Dermis microvascular lymphatic vessel endothelial cell (primary cell): ENCODE measurements around the gene AHCYL1. TPM values are rescaled to one million over a fixed set of nuclear protein-coding genes. Genes with fewer than 3 reads are reported as not detected.
"Not testable (repeated sequence)": the region's sequence is repeated elsewhere in the genome, so short reads cannot be mapped to it uniquely, and the experiment has no call there.

Experiments
- DNase-seq, 2 donors: peaks; one replicate each; pipeline versions ENCODE4 v3.0.0 to v3.0.0-alpha.2; 2010; ENCODE audit warnings: low read depth in 2 of 2
- total RNA-seq: library from RNA; depleted of rRNA; stranded (reverse); fragments of >200 nt; gene quantifications from 2 replicates; pipeline ENCODE4 v1.2.1, GENCODE V29; 2014

AHCYL1 gene
- total RNA-seq, result 39.7 and 50.4 TPM in 2 replicates

DNA sequence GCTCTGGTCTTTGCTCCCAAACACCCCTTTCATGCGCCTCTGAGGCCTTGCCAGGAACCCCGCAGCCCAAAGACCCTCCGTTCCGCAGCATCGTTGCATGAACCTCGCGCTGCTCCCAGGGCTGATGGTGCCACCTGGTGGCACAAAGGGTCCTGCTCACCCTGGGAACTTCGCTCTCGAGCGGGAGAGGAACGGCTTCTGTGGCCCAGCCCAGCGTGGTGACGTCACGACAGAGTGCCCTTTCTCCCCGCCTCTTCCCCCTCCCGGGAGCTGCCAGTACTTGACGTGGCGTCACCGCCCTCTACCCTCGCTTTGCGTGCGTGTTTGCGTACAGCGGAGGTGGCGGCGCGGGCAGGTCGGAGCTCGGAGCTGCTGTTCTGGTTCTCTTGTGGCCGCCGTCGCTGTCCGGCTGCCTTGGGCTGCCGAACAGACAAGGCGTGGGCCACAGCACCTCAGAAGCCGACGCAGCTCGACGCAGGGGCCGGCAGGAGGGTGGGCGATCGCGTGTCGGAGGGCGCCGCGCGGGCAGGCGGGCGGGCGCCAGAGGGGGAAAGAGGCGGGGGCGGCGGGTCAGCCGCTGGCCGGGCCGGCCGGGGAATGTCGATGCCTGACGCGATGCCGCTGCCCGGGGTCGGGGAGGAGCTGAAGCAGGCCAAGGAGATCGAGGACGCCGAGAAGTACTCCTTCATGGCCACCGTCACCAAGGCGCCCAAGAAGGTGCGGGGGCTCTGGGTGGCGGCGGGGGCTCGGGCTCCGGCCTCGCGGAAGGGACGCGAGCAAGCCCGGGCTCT, at the start of gene AHCYL1:
Gene AHCYL1, plus strand, starts transcription at position 310 of the 791 bp plus-strand sequence. Its CDS starts 288 bp downstream, at position 598.
- DNase-seq, result peak; percentile 97 to 99

DNA sequence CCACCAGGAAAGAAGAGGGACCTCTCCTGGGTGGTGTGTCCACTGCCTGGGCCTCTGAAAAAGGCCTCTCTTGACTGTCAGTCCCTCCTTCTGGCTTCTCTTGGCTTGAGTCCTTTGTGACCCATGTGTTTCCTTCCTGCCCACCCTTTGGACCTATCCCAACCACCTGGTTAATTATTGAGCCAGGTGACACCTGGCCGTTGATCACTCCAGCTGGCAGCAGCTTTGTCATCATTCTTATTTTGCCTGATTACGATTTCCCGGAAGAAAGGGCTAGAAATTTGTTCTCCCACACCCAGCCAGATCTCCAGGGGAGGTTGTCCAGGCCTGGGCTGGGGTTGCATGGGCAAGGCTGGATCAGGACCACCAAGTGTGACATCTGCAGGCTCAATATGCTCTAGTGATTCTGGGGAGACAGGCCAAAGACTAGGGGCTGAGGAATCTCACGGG, 49.1 kb upstream of the AHCYL1 start:
- DNase-seq, result no peak

DNA sequence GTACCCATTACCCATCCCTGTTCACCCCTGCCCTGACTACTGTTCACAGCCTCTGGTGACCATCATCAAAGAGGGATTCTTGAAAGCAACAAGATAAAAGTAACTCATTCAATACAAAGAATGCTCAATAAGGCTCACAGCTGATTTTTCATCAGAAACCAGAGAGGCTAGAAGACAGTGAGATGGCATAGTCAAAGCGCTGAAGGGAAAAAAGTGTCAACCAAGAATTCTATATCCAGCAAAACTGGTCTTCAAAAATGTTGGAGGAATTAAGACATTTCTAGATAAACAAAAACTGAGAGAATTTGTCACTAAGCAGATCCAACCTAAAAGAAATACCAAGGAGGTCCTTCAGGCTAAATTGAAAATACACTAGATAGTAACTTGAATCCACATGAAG, 46.8 kb upstream of the AHCYL1 start:
- DNase-seq, result no peak

DNA sequence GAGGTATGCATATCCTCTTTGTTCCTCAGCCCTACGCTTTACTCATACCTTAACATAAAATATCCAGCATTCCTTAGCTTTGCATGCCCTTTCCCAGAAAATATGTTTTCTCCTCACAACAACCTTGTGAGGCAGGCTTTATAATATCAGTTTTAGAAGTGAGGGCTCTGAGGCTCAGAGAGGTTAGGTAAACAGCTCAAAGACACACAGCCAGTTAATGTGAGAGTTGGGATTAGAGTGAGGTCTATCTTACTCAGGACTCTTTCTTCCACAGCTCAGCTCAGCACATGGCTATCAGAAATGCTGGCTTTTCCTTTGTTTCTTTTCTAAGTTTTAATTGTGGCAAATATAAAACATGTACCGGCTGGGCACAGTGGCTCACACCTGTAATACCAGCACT, 46.0 kb upstream of the AHCYL1 start:
- no peak for DNase-seq

DNA sequence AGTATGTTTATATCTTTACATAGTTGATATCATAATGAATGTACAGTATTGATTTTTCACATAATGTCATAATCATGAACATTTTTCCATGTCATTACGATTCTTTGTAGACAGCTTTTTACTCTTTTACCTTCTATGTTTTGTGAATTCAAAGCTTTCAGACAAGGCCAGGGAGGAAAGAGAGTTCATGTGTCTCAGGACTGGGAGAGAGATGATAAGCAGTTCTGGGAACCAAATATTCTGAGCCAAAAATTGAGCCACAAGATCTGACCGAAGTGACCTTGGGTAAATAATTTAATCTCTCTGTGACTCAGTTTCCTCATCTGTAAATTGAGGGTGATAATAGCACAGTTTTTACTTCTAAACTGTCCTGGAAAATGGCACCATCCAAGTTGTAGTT, 42.1 kb upstream of the AHCYL1 start:
- no peak for DNase-seq

DNA sequence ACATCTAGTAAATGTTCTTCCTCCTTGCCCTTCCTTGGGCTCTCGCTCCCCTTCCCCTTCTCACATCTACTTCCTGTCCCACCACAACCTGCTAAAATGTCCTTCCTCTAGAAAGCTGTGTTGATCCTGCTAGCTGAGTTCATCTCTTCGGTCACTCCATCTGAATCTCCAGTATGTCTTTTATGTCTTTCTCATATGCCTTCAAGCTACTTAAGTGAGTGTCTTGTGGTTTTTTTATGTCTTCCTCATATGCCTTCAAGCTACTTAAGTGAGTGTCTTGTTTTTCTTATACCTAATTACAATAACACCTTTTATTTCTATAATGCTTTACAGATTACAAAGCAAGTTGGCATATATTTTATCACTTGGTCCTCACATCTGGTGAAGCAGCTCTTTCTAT, 40.0 kb upstream of the AHCYL1 start:
- DNase-seq, result no peak

DNA sequence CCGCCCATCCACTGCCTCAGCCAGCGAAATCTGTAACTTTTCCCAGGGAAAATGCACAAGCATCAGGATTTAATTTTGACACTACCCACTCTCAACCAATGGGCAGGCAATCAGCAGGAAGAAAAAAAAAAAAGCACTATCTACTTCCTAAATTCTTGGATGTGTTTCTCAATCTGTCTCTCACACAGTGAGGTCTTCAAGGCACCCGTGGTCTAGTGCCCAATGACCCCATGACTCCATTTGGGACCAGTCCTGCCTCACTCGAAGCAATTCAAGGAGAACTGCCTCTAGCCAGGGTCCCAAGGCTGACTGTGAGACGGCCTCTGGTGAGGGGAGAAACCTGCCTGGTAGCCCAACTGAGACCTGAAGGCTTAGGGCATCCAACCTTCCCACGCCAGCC, 38.1 kb upstream of the AHCYL1 start:
- no peak for DNase-seq

DNA sequence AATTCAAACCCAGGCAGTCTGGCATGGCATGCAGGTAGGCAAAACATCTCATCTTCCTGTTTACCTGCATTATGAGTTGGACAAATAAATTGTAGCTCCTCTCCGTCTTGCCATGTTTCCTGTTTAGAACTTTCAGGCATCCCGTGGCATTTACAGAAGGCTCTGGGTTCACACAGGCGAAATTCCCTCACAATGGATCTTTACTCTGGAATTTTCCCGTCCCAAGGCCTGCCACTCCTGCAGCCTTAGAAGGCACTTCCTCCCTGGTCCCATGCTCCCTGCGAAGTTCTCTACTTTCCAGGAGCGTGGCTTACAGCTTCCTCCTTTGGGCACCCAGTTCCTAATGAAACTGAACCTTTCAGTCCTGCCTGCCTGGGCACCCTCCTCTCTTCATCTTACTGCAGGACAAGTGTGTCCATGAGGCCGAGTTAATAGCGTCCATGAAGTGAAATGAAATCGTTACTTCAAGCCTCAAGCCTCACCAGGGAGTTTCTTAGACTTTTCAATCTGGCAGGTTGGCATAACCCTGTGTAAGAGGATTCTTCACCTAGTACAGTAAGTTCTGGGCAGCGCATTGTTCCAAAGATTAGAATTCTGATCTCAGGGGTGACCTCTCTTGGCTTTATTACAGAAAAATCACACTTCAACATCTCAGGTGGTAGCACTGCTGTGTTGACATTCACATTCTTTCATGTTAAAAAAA, 36.8 kb upstream of the AHCYL1 start:
- peak in 1 of 2 donors; percentile 35 for DNase-seq

DNA sequence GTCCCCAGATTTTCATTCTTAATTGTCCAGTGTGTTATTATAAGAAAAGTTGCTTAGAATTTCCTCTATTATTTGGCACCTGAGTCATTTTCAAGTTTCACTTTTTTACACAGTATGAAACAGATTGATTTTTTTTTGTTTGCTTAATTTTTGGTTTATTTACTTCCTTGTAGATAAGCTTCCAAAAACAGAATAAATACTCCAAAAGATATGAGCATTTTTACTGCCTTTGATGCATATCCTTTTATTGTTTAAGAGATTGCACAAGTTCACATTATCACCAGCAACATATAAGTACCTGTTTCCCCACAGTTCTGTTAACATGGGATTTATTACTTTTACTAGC, 36.3 kb upstream of the AHCYL1 start:
- no peak for DNase-seq

DNA sequence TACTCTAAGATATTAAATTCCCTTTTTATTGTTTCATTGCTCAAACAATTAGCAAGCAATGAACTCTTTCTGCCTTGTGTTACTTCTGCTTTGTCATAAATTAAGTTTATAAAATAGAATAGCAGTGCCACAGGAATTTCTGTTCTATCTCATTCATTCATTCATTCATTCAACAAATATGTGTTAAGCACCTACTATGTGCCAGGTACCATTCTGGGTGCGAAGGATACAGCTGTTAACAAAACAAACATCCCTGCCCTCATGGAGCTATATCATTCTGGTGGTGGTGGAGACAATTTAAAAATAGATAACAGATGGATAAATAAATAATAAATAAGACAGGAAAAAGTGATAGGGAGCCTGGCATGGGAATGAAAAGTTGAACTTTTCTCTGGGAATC, 34.5 kb upstream of the AHCYL1 start:
- no peak for DNase-seq

DNA sequence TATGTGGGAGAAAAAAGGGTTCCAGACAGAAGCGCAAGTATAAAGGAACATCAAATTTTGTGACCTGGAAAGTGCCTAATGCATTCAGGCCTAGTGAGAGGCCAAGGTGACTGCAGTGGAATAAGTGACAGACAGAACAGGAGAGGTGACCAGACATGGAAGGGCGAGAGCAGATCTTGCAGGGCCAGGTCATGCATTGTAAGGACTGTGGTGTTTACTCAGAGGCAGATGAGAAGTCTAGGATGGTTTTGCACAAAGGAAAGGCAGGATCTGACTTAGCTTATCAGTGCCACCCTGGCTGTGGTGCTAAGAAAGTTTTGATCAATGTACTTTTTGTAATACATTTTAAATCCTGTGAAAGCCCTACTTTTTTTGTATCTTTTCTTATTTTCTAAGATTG, 34.1 kb upstream of the AHCYL1 start:
- no peak for DNase-seq

DNA sequence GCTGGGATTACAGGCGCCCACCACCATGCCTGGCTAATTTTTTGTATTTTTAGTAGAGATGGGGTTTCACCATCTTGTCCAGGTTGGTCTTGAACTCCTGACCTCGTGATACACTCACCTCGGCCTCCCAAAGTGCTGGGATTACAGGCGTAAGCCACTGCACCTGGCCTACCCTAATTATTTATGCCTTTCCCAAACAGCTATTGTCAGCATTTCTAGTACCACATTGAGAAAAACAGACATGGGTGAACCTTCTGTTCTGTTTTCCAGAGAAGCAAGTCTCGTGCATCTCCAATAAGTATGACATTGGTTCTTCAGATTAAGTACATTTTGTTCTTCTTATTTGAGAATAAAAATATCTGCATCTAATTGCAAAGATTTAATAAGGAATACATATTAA, 33.1 kb upstream of the AHCYL1 start:
- not testable (repeated sequence) for DNase-seq

DNA sequence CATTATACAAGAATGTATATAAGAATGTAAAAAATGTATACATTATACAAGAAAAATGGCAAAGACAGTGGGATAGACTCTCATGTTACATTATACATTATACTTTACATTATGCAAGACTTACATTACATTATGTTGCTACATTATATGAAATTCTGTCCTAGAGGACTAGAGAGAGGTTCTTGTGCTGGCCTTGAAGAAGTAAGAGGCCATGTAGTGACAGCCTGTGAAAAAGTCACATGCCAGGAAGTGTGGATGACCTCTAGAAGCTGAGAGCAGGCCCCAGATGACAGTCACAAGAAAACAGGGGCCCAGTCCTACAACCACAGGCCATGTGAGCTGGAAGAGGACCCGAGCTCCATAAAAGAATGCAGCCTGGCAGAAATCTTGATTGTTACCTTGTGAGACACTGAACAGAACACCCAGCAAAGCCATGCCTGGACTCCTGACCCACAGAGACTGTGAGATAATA, 30.5 kb upstream of the AHCYL1 start:
- no peak for DNase-seq

DNA sequence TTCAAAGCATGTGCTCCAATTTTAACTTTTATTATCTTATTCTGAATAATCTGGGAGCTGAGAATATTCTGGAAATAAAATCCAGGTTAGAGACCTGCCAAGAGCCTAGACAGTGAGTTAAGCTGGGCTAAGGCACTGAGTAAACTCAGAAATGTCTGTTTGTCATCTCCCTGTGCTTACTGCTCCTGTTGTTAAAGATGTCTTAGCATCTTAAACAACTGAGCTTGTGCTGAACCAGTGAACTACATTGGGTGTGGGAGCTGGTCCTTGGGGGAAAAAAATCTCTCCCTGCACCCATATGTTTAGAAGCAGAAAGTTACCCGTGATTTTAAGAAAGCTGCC, 25.0 kb upstream of the AHCYL1 start:
- no peak for DNase-seq

DNA sequence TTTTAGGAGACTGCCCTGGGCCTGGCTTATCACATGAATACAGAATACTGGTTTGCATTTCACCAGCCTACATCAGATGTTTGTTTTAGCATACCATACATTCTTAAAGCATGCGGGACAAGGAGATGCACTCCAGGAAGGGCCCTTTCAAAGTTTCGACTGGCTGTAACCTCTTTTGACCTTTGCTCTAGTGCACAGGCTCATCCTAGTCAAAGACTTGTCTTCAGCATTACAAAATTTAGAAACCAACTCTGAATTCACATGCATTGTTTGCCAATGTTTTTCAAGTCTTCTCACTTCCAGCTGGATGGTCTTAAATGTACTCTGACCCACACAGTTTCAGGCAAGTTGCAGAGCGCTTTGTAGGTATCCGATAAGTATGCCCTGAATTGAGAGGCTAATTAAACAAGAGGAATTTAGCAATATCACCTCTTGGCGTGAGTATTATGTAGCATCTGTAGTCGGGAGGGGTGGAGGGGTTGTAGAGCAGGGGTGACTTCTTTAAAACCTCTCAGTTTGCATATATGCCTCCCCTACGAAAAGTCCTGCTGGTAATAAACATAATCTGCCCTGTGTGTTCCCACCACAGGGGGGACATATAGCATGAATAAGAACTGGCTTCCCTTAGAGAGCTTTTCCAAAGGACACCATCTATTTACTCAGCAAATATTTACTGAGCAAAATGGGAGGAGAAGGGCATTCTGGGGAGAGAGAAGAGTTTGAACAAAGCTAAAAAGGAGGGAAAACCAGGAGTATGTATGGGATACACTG, 24.4 kb upstream of the AHCYL1 start:
- no peak for DNase-seq

DNA sequence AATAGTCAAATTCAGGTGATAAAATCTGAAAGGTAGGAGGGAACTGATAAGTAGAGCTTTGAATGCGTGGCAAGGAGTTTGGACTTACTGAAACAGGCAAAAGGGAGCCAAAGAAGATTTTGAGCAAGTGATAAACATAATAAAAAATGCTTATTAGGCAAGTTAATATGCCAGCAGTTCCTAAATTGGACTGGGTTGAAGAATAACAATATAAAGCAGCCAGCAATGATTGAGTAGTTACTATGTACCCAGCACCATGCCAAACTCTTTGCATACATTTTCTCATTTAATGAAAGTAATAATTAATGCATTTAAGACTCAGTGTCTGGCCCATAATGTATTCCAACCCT, 23.8 kb upstream of the AHCYL1 start:
- DNase-seq, result no peak

DNA sequence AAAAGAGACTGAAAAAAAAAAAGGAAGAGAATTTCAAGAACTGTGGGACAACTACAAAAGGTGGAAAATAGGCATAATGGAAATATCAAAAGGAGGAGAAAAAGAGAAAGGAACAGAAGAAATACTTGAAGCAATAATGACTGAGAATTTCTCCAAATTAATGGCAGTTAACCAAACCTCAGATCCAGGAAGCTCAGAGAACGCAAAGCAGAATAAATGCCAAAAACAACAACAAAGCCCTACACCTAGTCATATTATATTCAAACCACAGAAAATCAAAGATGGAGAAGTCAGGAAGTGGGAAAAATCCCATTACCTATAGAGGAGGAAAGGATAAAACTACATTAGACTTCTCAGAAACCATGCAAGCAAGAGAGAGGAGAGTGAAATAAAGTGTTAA, 20.7 kb upstream of the AHCYL1 start:
- no peak for DNase-seq

DNA sequence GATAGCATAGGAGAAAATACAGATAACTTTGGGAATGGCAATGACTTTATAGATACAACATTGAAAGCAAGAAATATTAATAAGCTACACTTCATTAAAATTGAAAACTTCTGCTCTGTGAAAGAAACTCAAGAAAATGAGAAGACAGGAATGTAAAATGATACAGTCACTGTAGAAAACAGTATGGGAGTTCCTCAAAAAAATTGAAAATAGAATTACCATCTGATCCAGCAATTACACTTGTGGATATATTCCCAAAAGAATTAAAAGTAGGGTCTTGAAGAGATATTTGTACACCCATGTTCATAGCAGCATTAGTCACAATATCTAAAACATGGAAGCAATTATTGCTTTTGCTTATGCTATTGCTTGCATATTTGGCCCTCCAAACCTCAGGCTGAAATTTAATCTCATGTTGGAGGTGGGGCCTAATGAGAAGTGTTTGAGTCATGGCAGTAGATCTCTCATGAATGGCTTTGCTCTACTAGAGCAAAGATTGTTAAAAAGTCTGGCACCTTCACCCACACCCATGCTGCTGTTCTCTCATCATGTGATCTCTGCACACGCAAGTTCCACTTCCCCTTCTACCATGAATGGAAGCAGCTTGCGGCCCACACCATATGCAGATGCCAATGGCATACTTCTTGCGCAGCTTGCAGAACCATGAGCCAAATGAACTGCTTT, 15.3 kb upstream of the AHCYL1 start:
- DNase-seq, result no peak

DNA sequence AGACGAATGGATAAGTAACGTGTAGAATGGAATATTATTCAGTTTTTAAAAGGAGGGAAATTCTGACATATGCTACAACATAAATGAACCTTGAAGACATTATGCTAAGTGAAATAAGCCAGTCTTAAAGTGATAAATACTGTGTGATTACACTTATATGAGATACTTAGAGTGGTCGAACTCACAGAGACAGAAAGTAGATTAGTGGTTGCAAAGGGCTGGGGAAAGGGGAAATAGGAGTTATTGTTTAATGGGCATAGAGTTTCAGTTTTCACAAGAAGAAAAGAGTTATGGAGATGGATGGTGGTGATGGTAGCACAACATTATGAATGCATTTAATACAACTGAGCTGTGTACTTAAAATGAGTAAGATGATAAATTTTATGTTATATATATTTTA, 14.7 kb upstream of the AHCYL1 start:
- no peak for DNase-seq

DNA sequence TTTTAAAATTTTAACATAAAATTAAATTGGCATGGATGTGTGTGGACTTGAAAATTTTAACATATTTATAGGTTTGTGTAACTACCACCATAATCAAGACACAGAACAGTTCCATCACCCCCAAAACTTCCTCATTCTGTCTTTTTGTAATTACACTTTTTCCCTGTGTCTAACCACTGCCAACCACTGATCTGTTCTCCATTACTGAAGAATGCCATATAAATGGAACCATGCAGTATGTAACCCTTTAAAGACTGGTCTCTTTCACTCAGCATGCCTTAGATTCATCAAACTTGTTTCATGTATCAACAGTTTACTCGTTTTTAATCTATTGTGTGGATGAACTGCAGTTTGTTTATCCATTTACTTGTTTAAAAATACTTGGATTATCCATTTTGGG, 13.0 kb upstream of the AHCYL1 start:
- no peak for DNase-seq

DNA sequence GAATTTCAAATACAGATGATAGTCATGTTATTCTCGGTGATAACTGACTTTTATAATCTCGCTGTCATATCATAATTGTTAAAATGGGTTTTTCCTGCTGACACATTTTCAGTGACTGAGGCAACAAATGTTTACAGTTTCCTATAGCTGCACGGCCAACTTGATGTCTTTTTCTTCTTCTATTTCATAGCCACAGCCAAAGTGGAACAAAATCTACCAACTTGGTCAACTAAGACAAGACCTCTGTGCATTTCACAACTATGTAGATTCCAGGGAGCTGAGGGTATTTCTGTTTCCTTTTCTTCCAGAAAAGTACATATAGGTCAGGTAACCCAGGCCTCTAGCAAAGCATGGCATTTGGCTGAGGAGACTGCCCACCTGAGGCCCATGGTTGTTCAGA, 10.4 kb upstream of the AHCYL1 start:
- no peak for DNase-seq

DNA sequence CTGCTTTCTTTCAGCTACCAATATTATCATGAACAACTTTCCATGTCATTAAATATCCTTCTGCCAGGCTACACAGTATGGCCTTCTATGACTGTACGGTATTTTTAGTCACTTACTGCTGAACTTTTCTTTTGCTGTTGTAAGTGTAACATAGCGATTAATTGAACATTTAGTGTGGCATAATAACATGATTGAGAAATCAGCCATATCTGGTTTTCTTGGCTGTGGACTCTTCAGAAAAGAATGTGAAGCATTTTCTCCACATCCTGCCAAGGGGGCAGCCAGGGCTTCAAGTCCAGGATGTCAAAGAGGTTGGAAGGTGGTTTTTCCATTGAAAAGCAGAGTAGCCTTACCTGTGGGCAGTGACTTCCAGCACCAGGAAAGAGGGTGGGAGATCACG, 8.8 kb upstream of the AHCYL1 start:
- peak in 1 of 2 donors; percentile 30 for DNase-seq
